GM12878 (cell line): Measurements from ENCODE around the gene PDGFC. TPM values are rescaled to one million over a fixed set of nuclear protein-coding genes. Genes with fewer than 3 reads are reported as not detected.

Experiments
- ATAC-seq: fragments of 200-7000 bp; cut with Tn5 transposase; 3 replicates; pipeline ENCODE4 v1.9.1; 2020; ENCODE audit warnings: mild to moderate bottlenecking, moderate library complexity
- BruUV-seq: library from RNA; stranded (reverse); fragments of 400-500 nt; replicated peaks from 2 replicates; lab custom pipeline; 2021; lab: Mats Ljungman, UMichigan
- CTCF ChIA-PET: fragments of 300-600 bp; sonication (Branson Sonifier 250); formaldehyde crosslinking; extraction: SDS; loops from one replicate; lab custom pipeline; 2021; ENCODE audit warnings: inconsistent platforms; lab: Yijun Ruan, JAX
- POLR2A ChIA-PET: fragments of 350-600 bp; formaldehyde crosslinking; extraction: SDS; loops from one replicate; lab custom pipeline; 2021; ENCODE audit warnings: inconsistent platforms; lab: Charles Lee
- RAD21 ChIA-PET: fragments of 300-600 bp; sonication (Branson Sonifier 250); formaldehyde crosslinking; loops from one replicate; lab custom pipeline; 2023; ENCODE audit warnings: antibody characterized with exemption; ENCODE audit not compliant: unreplicated experiment; lab: Charles Lee
- SMC1A ChIA-PET: fragments of 300-600 bp; sonication (Branson Sonifier 250); formaldehyde crosslinking; loops from one replicate; lab custom pipeline; 2023; ENCODE audit not compliant: unreplicated experiment, uncharacterized antibody; lab: Charles Lee
- DNase-seq: peaks from one replicate; pipeline ENCODE4 v3.0.0-alpha.2; 2011; ENCODE audit warnings: low read depth, low spot score
- FAIRE-seq: peaks from 3 replicates; lab custom pipeline; 2011; peaks lifted over from hg19 to GRCh38; lab: Jason Lieb, UNC
- H2AFZ ChIP-seq: 2 replicates; pipeline ENCODE4 v1.6.0; 2011; ENCODE audit warnings: low read depth, low read length, control low read depth; ENCODE audit not compliant: control insufficient read depth
- H3K27ac ChIP-seq: 2 replicates; pipeline ENCODE4 v1.5.1; 2011; ENCODE audit warnings: control low read depth; ENCODE audit not compliant: control insufficient read depth, insufficient read depth
- H3K27me3 ChIP-seq, 2 experiments: replicated peaks in 1 of 2; 2 replicates each; pipeline versions ENCODE4 v1.6.0 to v1.6.1; 2011; ENCODE audit warnings: low read length in 1 of 2; ENCODE audit not compliant: control insufficient read depth in 2 of 2, insufficient read depth in 2 of 2
- H3K36me3 ChIP-seq, 2 experiments: 2 replicates each; pipeline ENCODE4 v1.5.1; 2011; ENCODE audit warnings: low read length in 1 of 2; ENCODE audit not compliant: control insufficient read depth in 2 of 2, insufficient read depth in 2 of 2
- H3K4me1 ChIP-seq: 2 replicates; pipeline ENCODE4 v1.6.1; 2011; ENCODE audit warnings: mild to moderate bottlenecking, low read length, moderate library complexity, mixed read lengths; ENCODE audit not compliant: control insufficient read depth, insufficient read depth
- H3K4me2 ChIP-seq: 2 replicates; pipeline ENCODE4 v1.6.0; 2011; ENCODE audit warnings: control low read depth; ENCODE audit not compliant: control insufficient read depth, insufficient read depth
- H3K4me3 ChIP-seq: fragments of 200-600 bp; sonication (generic); 2 replicates; pipeline ENCODE4 v1.5.1; 2016
- H3K79me2 ChIP-seq: 2 replicates; pipeline ENCODE4 v1.6.0; 2011; ENCODE audit warnings: low read length; ENCODE audit not compliant: control insufficient read depth, insufficient read depth
- H3K9ac ChIP-seq: 2 replicates; pipeline ENCODE4 v1.8.0; 2011; ENCODE audit warnings: low read length, control low read depth, mixed read lengths; ENCODE audit not compliant: control insufficient read depth, insufficient read depth
- H3K9me3 ChIP-seq: replicated peaks from 3 replicates; pipeline ENCODE4 v1.5.1; 2011; ENCODE audit warnings: mild to moderate bottlenecking, low read length; ENCODE audit not compliant: control insufficient read depth, insufficient read depth
- H4K20me1 ChIP-seq: 2 replicates; pipeline ENCODE4 v1.6.0; 2011; ENCODE audit not compliant: control insufficient read depth, insufficient read depth
- EGR1 ChIP-seq, 2 experiments: IDR thresholded peaks; 1 replicate in 1 of 2; 2 replicates in 1 of 2; pipeline ENCODE4 v1.6.1; 2011 to 2012; ENCODE audit warnings: low read depth in 2 of 2, low read length in 2 of 2, borderline replicate concordance in 1 of 2, mild to moderate bottlenecking in 1 of 2, moderate library complexity in 1 of 2
- HDAC2 ChIP-seq: fragments of 200-600 bp; sonication (generic); IDR thresholded peaks from 2 replicates; pipeline ENCODE4 v1.6.1; 2017
- MEF2B ChIP-seq: fragments of 450-650 bp; IDR thresholded peaks from 2 replicates; pipeline ENCODE4 v1.6.1; 2018; ENCODE audit warnings: mild to moderate bottlenecking, moderate library complexity; ENCODE audit not compliant: partially characterized antibody, poor library complexity, severe bottlenecking
- RCOR1 ChIP-seq: conservative IDR thresholded peaks from 2 replicates; pipeline ENCODE4 v1.6.1; 2012; ENCODE audit warnings: low read depth, low read length, improper control_type of control experiment
- SPI1 ChIP-seq: IDR thresholded peaks from 2 replicates; pipeline ENCODE4 v1.6.1; 2011; ENCODE audit warnings: low read depth, mild to moderate bottlenecking, low read length, moderate library complexity, borderline replicate concordance; ENCODE audit not compliant: insufficient read depth
- STAT1 ChIP-seq: fragments of 450-650 bp; conservative IDR thresholded peaks from 2 replicates; pipeline ENCODE4 v1.6.1; 2014; ENCODE audit warnings: antibody characterized with exemption, mild to moderate bottlenecking
- ZNF24 ChIP-seq: fragments of 450-650 bp; IDR thresholded peaks from 2 replicates; pipeline ENCODE4 v1.6.1; 2017; ENCODE audit warnings: antibody characterized with exemption, mild to moderate bottlenecking
- WGBS: methylation state at CpG from one replicate; pipeline ENCODE4 v1.1.6; 2016; ENCODE audit warnings: low lambda C conversion rate; ENCODE audit not compliant: insufficient replicate concordance, insufficient coverage; ENCODE audit errors: missing lambda C conversion rate; 5-methylcytosine and 5-hydroxymethylcytosine counted together
- in situ Hi-C: fragments of 300-500 bp; cut with MboI; formaldehyde crosslinking; loops from 9 replicates; pipeline ENCODE4 v1.14.3; 2018; ENCODE audit warnings: mixed read lengths
- intact Hi-C: fragments of 100-400 bp; cut with micrococcal nuclease; formaldehyde crosslinking; loops from one replicate; pipeline ENCODE4 v1.14.2; 2022; ENCODE audit not compliant: unreplicated experiment
- polyA plus RNA-seq, 11 experiments: library from polyadenylated mRNA; depleted of rRNA in 4 of 11; unstranded in 6 of 11; stranded (reverse) in 5 of 11; fragments of >200 nt; fragmentation: Nextera tagmentation in 4 of 11; fragmentation: Illumina TruSeq in 1 of 11; extraction: Ambion mirVana in 4 of 11; extraction: Trizol in 1 of 11; gene quantifications; 1 replicate in 1 of 11; 2 replicates in 10 of 11; pipeline versions ENCODE4 v1.2.1 to v1.2.3, GENCODE V29; 2011 to 2016; ENCODE audit warnings: inconsistent platforms in 2 of 11, missing spikeins in 2 of 11, low read depth in 1 of 11
- total RNA-seq, 4 experiments: library from RNA; depleted of rRNA in 3 of 4; stranded (reverse); fragments of >200 nt in 3 of 4; fragmentation: Illumina TruSeq in 1 of 4; extraction: Trizol in 1 of 4; gene quantifications; 2 replicates each; pipeline versions ENCODE4 v1.2.1 to v1.2.3, GENCODE V29; 2013 to 2021
- TF ChIP-seq, protein P1 (sequence below): fragments of 450-650 bp; IDR thresholded peaks from 2 replicates; pipeline ENCODE4 v1.6.1; 2016; ENCODE audit warnings: mild to moderate bottlenecking, moderate library complexity, borderline replicate concordance
- TF ChIP-seq, protein P2 (sequence below): fragments of 450-650 bp; formaldehyde crosslinking; IDR thresholded peaks from 2 replicates; pipeline ENCODE4 v1.5.0; 2022; ENCODE audit warnings: mild to moderate bottlenecking, missing genetic modification characterization
- TF ChIP-seq, protein P3 (sequence below): fragments of 450-650 bp; conservative IDR thresholded peaks from 2 replicates; pipeline ENCODE4 v1.6.1; 2017; ENCODE audit warnings: mild to moderate bottlenecking, moderate library complexity

Gene PDGFC
- total and polyA plus RNA-seq, 10 of the 15 experiments (the other 5 are each of a cell fraction or from before 2014, with no cell fraction given) = 0.02 to 0.18 TPM; not detected in 8

DNA sequence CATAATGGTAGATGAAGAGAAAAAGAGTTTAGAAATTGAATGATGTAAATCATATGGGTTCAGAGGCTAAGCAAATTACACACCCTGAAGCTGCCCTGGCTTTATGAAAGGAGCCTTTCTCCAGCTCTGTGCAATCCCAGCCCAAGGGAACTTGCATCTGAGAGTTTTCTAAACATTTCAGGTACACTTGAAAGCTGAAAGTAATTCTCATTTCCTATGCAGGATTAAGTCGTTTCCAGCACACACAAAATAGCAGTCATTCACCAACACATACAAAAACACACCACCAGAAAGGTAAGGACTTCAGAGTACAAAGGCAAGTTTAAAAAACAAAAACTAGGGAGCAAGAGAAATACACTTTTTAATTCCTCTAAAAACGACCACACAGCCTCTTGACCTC lies 1.7 kb downstream of the PDGFC start:
- CTCF ChIA-PET = interaction anchor here (1.2 to 3.3 kb wide), 3 partner anchors 277 to 801 kb away, joined by 3 to 21 read pairs (median 11); no protein-coding TSS in a partner anchor
- no peak overlapping the region for H3K9ac ChIP-seq
- H3K36me3 ChIP-seq = no peaks in the 10 kb centered on the region
- FAIRE-seq = no peak
- no peak for TF ChIP-seq ZNF24
- TF ChIP-seq EGR1 (IDR thresholded peaks at IDR 0.05; ENCODE audit: borderline replicate concordance in 1 of 2, low read depth in 2 of 2, low read length in 2 of 2) = no peak
- TF ChIP-seq SPI1 = no peak
- TF ChIP-seq, protein P1, sequence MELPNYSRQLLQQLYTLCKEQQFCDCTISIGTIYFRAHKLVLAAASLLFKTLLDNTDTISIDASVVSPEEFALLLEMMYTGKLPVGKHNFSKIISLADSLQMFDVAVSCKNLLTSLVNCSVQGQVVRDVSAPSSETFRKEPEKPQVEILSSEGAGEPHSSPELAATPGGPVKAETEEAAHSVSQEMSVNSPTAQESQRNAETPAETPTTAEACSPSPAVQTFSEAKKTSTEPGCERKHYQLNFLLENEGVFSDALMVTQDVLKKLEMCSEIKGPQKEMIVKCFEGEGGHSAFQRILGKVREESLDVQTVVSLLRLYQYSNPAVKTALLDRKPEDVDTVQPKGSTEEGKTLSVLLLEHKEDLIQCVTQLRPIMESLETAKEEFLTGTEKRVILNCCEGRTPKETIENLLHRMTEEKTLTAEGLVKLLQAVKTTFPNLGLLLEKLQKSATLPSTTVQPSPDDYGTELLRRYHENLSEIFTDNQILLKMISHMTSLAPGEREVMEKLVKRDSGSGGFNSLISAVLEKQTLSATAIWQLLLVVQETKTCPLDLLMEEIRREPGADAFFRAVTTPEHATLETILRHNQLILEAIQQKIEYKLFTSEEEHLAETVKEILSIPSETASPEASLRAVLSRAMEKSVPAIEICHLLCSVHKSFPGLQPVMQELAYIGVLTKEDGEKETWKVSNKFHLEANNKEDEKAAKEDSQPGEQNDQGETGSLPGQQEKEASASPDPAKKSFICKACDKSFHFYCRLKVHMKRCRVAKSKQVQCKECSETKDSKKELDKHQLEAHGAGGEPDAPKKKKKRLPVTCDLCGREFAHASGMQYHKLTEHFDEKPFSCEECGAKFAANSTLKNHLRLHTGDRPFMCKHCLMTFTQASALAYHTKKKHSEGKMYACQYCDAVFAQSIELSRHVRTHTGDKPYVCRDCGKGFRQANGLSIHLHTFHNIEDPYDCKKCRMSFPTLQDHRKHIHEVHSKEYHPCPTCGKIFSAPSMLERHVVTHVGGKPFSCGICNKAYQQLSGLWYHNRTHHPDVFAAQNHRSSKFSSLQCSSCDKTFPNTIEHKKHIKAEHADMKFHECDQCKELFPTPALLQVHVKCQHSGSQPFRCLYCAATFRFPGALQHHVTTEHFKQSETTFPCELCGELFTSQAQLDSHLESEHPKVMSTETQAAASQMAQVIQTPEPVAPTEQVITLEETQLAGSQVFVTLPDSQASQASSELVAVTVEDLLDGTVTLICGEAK = no peak
- TF ChIP-seq, protein P2, sequence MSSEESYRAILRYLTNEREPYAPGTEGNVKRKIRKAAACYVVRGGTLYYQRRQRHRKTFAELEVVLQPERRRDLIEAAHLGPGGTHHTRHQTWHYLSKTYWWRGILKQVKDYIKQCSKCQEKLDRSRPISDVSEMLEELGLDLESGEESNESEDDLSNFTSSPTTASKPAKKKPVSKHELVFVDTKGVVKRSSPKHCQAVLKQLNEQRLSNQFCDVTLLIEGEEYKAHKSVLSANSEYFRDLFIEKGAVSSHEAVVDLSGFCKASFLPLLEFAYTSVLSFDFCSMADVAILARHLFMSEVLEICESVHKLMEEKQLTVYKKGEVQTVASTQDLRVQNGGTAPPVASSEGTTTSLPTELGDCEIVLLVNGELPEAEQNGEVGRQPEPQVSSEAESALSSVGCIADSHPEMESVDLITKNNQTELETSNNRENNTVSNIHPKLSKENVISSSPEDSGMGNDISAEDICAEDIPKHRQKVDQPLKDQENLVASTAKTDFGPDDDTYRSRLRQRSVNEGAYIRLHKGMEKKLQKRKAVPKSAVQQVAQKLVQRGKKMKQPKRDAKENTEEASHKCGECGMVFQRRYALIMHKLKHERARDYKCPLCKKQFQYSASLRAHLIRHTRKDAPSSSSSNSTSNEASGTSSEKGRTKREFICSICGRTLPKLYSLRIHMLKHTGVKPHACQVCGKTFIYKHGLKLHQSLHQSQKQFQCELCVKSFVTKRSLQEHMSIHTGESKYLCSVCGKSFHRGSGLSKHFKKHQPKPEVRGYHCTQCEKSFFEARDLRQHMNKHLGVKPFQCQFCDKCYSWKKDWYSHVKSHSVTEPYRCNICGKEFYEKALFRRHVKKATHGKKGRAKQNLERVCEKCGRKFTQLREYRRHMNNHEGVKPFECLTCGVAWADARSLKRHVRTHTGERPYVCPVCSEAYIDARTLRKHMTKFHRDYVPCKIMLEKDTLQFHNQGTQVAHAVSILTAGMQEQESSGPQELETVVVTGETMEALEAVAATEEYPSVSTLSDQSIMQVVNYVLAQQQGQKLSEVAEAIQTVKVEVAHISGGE (CRISPR knock-in tag) = no peak
- no peak for TF ChIP-seq RCOR1
- TF ChIP-seq MEF2B = no peak
- TF ChIP-seq HDAC2 = no peak
- no peak for TF ChIP-seq STAT1
- TF ChIP-seq, protein P3, sequence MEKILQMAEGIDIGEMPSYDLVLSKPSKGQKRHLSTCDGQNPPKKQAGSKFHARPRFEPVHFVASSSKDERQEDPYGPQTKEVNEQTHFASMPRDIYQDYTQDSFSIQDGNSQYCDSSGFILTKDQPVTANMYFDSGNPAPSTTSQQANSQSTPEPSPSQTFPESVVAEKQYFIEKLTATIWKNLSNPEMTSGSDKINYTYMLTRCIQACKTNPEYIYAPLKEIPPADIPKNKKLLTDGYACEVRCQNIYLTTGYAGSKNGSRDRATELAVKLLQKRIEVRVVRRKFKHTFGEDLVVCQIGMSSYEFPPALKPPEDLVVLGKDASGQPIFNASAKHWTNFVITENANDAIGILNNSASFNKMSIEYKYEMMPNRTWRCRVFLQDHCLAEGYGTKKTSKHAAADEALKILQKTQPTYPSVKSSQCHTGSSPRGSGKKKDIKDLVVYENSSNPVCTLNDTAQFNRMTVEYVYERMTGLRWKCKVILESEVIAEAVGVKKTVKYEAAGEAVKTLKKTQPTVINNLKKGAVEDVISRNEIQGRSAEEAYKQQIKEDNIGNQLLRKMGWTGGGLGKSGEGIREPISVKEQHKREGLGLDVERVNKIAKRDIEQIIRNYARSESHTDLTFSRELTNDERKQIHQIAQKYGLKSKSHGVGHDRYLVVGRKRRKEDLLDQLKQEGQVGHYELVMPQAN = no peak
- TF ChIP-seq, all 136 proteins: peak for 0
- 0% methylated on average over 2 of the region's 2 CpGs for WGBS
- no peak overlapping the region for H3K27ac ChIP-seq
- no peak overlapping the region for H2AFZ ChIP-seq
- SMC1A ChIA-PET = interaction anchor here (0.5 to 4.1 kb wide), 2 partner anchors 197 to 495 kb away, joined by 3 to 17 read pairs; no protein-coding TSS in a partner anchor
- H3K4me2 ChIP-seq = no peak overlapping the region
- no peak for DNase-seq
- no peaks in the 10 kb centered on the region for H3K4me1 ChIP-seq
- in situ Hi-C loops (loop anchor here (25.0 kb wide), 1 partner anchor 1158 kb away; no protein-coding TSS in a partner anchor), intact Hi-C loops (loop anchor here (2.0 to 10.0 kb wide), 4 partner anchors 285 to 1015 kb away; partner anchors contain the start of gene CTSO)
- RAD21 ChIA-PET = interaction anchor here (2.4 kb wide), 1 partner anchor 495 kb away, joined by 14 read pairs; no protein-coding TSS in a partner anchor
- POLR2A ChIA-PET = no interaction called here
- no peaks in the 10 kb centered on the region for H3K79me2 ChIP-seq
- no peaks in the 10 kb centered on the region for H4K20me1 ChIP-seq
- no TSS peak for BruUV-seq
- H3K9me3 ChIP-seq = no peaks in the 10 kb centered on the region; the same call in 2 of the 3 replicates
- no peak for ATAC-seq
- H3K4me3 ChIP-seq = no peak overlapping the region
- peaks cover 4 to 18% of the 10 kb centered on the region in 2 experiments for H3K27me3 ChIP-seq
